ENCODE measurements around the gene KIF20A.

The KIF20A gene

GRCh38 chr5:138213161-138214029 is 34.5 kb downstream of the KIF20A start, which contains the start of gene CDC23:
CDC23 (minus strand) TSS chr5:138213323; CDS start chr5:138213312, 11 bp downstream.
- Histone ChIP-seq H3K79me2 (ENCODE audit: control insufficient read depth, insufficient read depth, low read length) (peaks cover 23% of the 10 kb centered on the region), H2BK15ac (replicated peaks; ENCODE audit: low read depth) (no peak within 1 kb of the TSS), H3K18ac (ENCODE audit: low read length) (peak within 1 kb of the TSS; percentile 88), H3K9ac (ENCODE audit: low read length) (peak within 1 kb of the TSS; percentile 93), H3K27me3 (ENCODE audit: insufficient read depth, low read length, poor library complexity) (no peaks in the 10 kb centered on the region), H3K4me2 (ENCODE audit: low read length) (peak within 1 kb of the TSS; percentile 93), H3K56ac (ENCODE audit: low read length) (peak within 1 kb of the TSS; percentile 99), H2BK5ac (ENCODE audit: low read length) (no peak within 1 kb of the TSS), H2BK120ac (ENCODE audit: low read depth, low read length) (no peak within 1 kb of the TSS), H3K4ac (ENCODE audit: low read depth, low read length) (peak within 1 kb of the TSS; percentile 20), H3K36me3 (ENCODE audit: control insufficient read depth, insufficient read depth, low read length) (no peaks in the 10 kb centered on the region), H4K8ac (ENCODE audit: low read depth, low read length) (peak within 1 kb of the TSS; percentile 76), H3K23ac (ENCODE audit: low read length) (no peak within 1 kb of the TSS), H3K4me1 (ENCODE audit: control insufficient read depth, low read depth, low read length) (no peaks in the 10 kb centered on the region), H3K4me3 (ENCODE audit: low read length) (peak within 1 kb of the TSS; percentile 100), H3K27ac (ENCODE audit: low read depth, low read length) (no peak within 1 kb of the TSS), H4K5ac (ENCODE audit: low read length) (peak within 1 kb of the TSS; percentile 84), H2AK5ac (ENCODE audit: low read length) (peak within 1 kb of the TSS; percentile 83), H3K79me1 (ENCODE audit: low read length) (peaks cover 10% of the 10 kb centered on the region)
- peak; percentile 100 for DNase-seq
- WGBS (ENCODE audit: extremely low coverage, insufficient coverage, low lambda C conversion rate) = no CpG with 5 or more reads among the region's 32 CpGs

- no peak overlapping the region for H2BK15ac ChIP-seq (replicated peaks; ENCODE audit: low read depth)
- H2AK5ac ChIP-seq (ENCODE audit: low read length) = no peak overlapping the region
- H3K18ac ChIP-seq (ENCODE audit: low read length) = no peak overlapping the region
- no peaks in the 10 kb centered on the region for H3K4me1 ChIP-seq (ENCODE audit: control insufficient read depth, low read depth, low read length)
- no peak overlapping the region for H4K5ac ChIP-seq (ENCODE audit: low read length)
- 100% methylated on average over 2 of the region's 2 CpGs for WGBS (ENCODE audit: extremely low coverage, insufficient coverage, low lambda C conversion rate)
- no peak overlapping the region for H4K8ac ChIP-seq (ENCODE audit: low read depth, low read length)
- no peak for DNase-seq
- peaks cover 3% of the 10 kb centered on the region for H3K79me1 ChIP-seq (ENCODE audit: low read length)
- H3K4me3 ChIP-seq (ENCODE audit: low read length) = no peak overlapping the region
- H3K56ac ChIP-seq (ENCODE audit: low read length) = no peak overlapping the region
- no peaks in the 10 kb centered on the region for H3K27me3 ChIP-seq (ENCODE audit: insufficient read depth, low read length, poor library complexity)
- H3K79me2 ChIP-seq (ENCODE audit: control insufficient read depth, insufficient read depth, low read length) = peaks cover 11% of the 10 kb centered on the region
- no peak overlapping the region for H3K27ac ChIP-seq (ENCODE audit: low read depth, low read length)
- no peak overlapping the region for H3K4ac ChIP-seq (ENCODE audit: low read depth, low read length)
- H2BK5ac ChIP-seq (ENCODE audit: low read length) = no peak overlapping the region
- no peaks in the 10 kb centered on the region for H3K36me3 ChIP-seq (ENCODE audit: control insufficient read depth, insufficient read depth, low read length)
- no peak overlapping the region for H3K4me2 ChIP-seq (ENCODE audit: low read length)
- no peak overlapping the region for H3K23ac ChIP-seq (ENCODE audit: low read length)
- H2BK120ac ChIP-seq (ENCODE audit: low read depth, low read length) = no peak overlapping the region
- no peak overlapping the region for H3K9ac ChIP-seq (ENCODE audit: low read length)
Observed at GRCh38 chr5:138216799-138217198, 37.9 kb downstream of the KIF20A start.

GRCh38 chr5:138223532-138223931 is 44.6 kb downstream of the KIF20A start:
- Histone ChIP-seq H3K4me3 (ENCODE audit: low read length) (no peak overlapping the region), H3K9ac (ENCODE audit: low read length) (no peak overlapping the region), H3K79me2 (ENCODE audit: control insufficient read depth, insufficient read depth, low read length) (no peaks in the 10 kb centered on the region), H2BK5ac (ENCODE audit: low read length) (no peak overlapping the region), H3K18ac (ENCODE audit: low read length) (no peak overlapping the region), H2AK5ac (ENCODE audit: low read length) (no peak overlapping the region), H3K27ac (ENCODE audit: low read depth, low read length) (no peak overlapping the region), H2BK120ac (ENCODE audit: low read depth, low read length) (no peak overlapping the region), H3K4me2 (ENCODE audit: low read length) (no peak overlapping the region), H3K27me3 (ENCODE audit: insufficient read depth, low read length, poor library complexity) (no peaks in the 10 kb centered on the region), H2BK15ac (replicated peaks; ENCODE audit: low read depth) (no peak overlapping the region), H3K4ac (ENCODE audit: low read depth, low read length) (no peak overlapping the region), H3K4me1 (ENCODE audit: control insufficient read depth, low read depth, low read length) (no peaks in the 10 kb centered on the region), H4K8ac (ENCODE audit: low read depth, low read length) (no peak overlapping the region), H3K56ac (ENCODE audit: low read length) (no peak overlapping the region), H3K23ac (ENCODE audit: low read length) (no peak overlapping the region), H3K36me3 (ENCODE audit: control insufficient read depth, insufficient read depth, low read length) (no peaks in the 10 kb centered on the region), H4K5ac (ENCODE audit: low read length) (no peak overlapping the region), H3K79me1 (ENCODE audit: low read length) (no peaks in the 10 kb centered on the region)
- no CpG with 5 or more reads among the region's 1 CpG for WGBS (ENCODE audit: extremely low coverage, insufficient coverage, low lambda C conversion rate)
- DNase-seq = no peak

GRCh38 chr5:138224712-138225111 is 45.8 kb downstream of the KIF20A start:
- H2BK15ac ChIP-seq (replicated peaks; ENCODE audit: low read depth) = no peak overlapping the region

GRCh38 chr5:138226910-138227309 is 48.0 kb downstream of the KIF20A start:
- no peak overlapping the region for H3K4ac ChIP-seq (ENCODE audit: low read depth, low read length)
- no peak overlapping the region for H2BK5ac ChIP-seq (ENCODE audit: low read length)
- no peak overlapping the region for H4K8ac ChIP-seq (ENCODE audit: low read depth, low read length)
- no peak overlapping the region for H3K9ac ChIP-seq (ENCODE audit: low read length)
- no peak overlapping the region for H3K4me3 ChIP-seq (ENCODE audit: low read length)
- H3K79me1 ChIP-seq (ENCODE audit: low read length) = no peaks in the 10 kb centered on the region
- no peak overlapping the region for H3K56ac ChIP-seq (ENCODE audit: low read length)
- H3K4me2 ChIP-seq (ENCODE audit: low read length) = no peak overlapping the region
- H3K27ac ChIP-seq (ENCODE audit: low read depth, low read length) = no peak overlapping the region
- no peak overlapping the region for H3K18ac ChIP-seq (ENCODE audit: low read length)
- peaks cover 2% of the 10 kb centered on the region for H3K4me1 ChIP-seq (ENCODE audit: control insufficient read depth, low read depth, low read length)
- H2AK5ac ChIP-seq (ENCODE audit: low read length) = no peak overlapping the region
- H4K5ac ChIP-seq (ENCODE audit: low read length) = no peak overlapping the region
- H3K36me3 ChIP-seq (ENCODE audit: control insufficient read depth, insufficient read depth, low read length) = no peaks in the 10 kb centered on the region
- no peak overlapping the region for H2BK120ac ChIP-seq (ENCODE audit: low read depth, low read length)
- H3K23ac ChIP-seq (ENCODE audit: low read length) = no peak overlapping the region
- H3K27me3 ChIP-seq (ENCODE audit: insufficient read depth, low read length, poor library complexity) = no peaks in the 10 kb centered on the region
- DNase-seq = no peak
- H3K79me2 ChIP-seq (ENCODE audit: control insufficient read depth, insufficient read depth, low read length) = no peaks in the 10 kb centered on the region
- H2BK15ac ChIP-seq (replicated peaks; ENCODE audit: low read depth) = no peak overlapping the region

More at GRCh38 chr5:138224712-138225111, 45.8 kb downstream of the KIF20A start:
- H3K56ac ChIP-seq (ENCODE audit: low read length) = no peak overlapping the region
- H3K4me3 ChIP-seq (ENCODE audit: low read length) = no peak overlapping the region
- H2BK120ac ChIP-seq (ENCODE audit: low read depth, low read length) = no peak overlapping the region
- H4K8ac ChIP-seq (ENCODE audit: low read depth, low read length) = no peak overlapping the region
- WGBS (ENCODE audit: extremely low coverage, insufficient coverage, low lambda C conversion rate) = no CpG with 5 or more reads among the region's 6 CpGs
- no peaks in the 10 kb centered on the region for H3K4me1 ChIP-seq (ENCODE audit: control insufficient read depth, low read depth, low read length)
- no peak overlapping the region for H3K9ac ChIP-seq (ENCODE audit: low read length)
- H4K5ac ChIP-seq (ENCODE audit: low read length) = no peak overlapping the region
- no peak overlapping the region for H2AK5ac ChIP-seq (ENCODE audit: low read length)
- no peak overlapping the region for H3K18ac ChIP-seq (ENCODE audit: low read length)
- H3K27ac ChIP-seq (ENCODE audit: low read depth, low read length) = no peak overlapping the region
- no peak overlapping the region for H3K4me2 ChIP-seq (ENCODE audit: low read length)
- H3K23ac ChIP-seq (ENCODE audit: low read length) = no peak overlapping the region
- no peaks in the 10 kb centered on the region for H3K36me3 ChIP-seq (ENCODE audit: control insufficient read depth, insufficient read depth, low read length)
- DNase-seq = no peak
- no peaks in the 10 kb centered on the region for H3K79me2 ChIP-seq (ENCODE audit: control insufficient read depth, insufficient read depth, low read length)
- no peak overlapping the region for H3K4ac ChIP-seq (ENCODE audit: low read depth, low read length)
- H3K79me1 ChIP-seq (ENCODE audit: low read length) = no peaks in the 10 kb centered on the region
- no peak overlapping the region for H2BK5ac ChIP-seq (ENCODE audit: low read length)
- no peaks in the 10 kb centered on the region for H3K27me3 ChIP-seq (ENCODE audit: insufficient read depth, low read length, poor library complexity)
